A549 (cell line): Measurements from ENCODE around the gene NSD1.

Experiments
- CBX2 ChIP-seq: fragments of 200-600 bp; sonication (generic); IDR thresholded peaks from 2 replicates; pipeline ENCODE4 v1.6.1; 2016; ENCODE audit warnings: low read depth, mild to moderate bottlenecking, borderline replicate concordance
- HDAC2 ChIP-seq: fragments of 200-600 bp; sonication (generic); IDR thresholded peaks from 2 replicates; pipeline ENCODE4 v1.6.1; 2016
- JUNB ChIP-seq: fragments of >200 bp; sonication (Bioruptor Twin); formaldehyde crosslinking; IDR thresholded peaks from 2 replicates; pipeline ENCODE4 v1.6.1; 2016
- KDM1A ChIP-seq: fragments of 200-600 bp; sonication (generic); IDR thresholded peaks from 2 replicates; pipeline ENCODE4 v1.6.1; 2016; ENCODE audit warnings: low read depth, mild to moderate bottlenecking
- POLR2A ChIP-seq: IDR thresholded peaks from 2 replicates; pipeline ENCODE4 v1.6.1; 2012; ENCODE audit warnings: mild to moderate bottlenecking, low read length
- POLR2AphosphoS2 ChIP-seq: conservative IDR thresholded peaks from 2 replicates; pipeline ENCODE4 v1.6.1; 2012; ENCODE audit warnings: low read length, improper control_type of control experiment, inconsistent platforms
- RARB ChIP-seq: fragments of 250-450 bp; sonication (Bioruptor Pico); IDR thresholded peaks from 2 replicates; pipeline ENCODE4 v1.8.0; 2021; ENCODE audit warnings: mild to moderate bottlenecking, moderate library complexity
- TF ChIP-seq, protein P1 (sequence below): IDR thresholded peaks from 2 replicates; pipeline ENCODE4 v1.6.1; 2012
- TF ChIP-seq, protein P2 (sequence below): fragments of 200-600 bp; sonication (generic); IDR thresholded peaks from 2 replicates; pipeline ENCODE4 v1.6.1; 2016; ENCODE audit warnings: antibody characterized with exemption, mild to moderate bottlenecking, moderate library complexity
- TF ChIP-seq, protein P3 (sequence below): IDR thresholded peaks from 2 replicates; pipeline ENCODE4 v1.6.1; 2012
- TF ChIP-seq, protein P4 (sequence below): fragments of >200 bp; sonication (Bioruptor Twin); formaldehyde crosslinking; IDR thresholded peaks from 3 replicates; pipeline ENCODE4 v1.5.1; 2016

DNA sequence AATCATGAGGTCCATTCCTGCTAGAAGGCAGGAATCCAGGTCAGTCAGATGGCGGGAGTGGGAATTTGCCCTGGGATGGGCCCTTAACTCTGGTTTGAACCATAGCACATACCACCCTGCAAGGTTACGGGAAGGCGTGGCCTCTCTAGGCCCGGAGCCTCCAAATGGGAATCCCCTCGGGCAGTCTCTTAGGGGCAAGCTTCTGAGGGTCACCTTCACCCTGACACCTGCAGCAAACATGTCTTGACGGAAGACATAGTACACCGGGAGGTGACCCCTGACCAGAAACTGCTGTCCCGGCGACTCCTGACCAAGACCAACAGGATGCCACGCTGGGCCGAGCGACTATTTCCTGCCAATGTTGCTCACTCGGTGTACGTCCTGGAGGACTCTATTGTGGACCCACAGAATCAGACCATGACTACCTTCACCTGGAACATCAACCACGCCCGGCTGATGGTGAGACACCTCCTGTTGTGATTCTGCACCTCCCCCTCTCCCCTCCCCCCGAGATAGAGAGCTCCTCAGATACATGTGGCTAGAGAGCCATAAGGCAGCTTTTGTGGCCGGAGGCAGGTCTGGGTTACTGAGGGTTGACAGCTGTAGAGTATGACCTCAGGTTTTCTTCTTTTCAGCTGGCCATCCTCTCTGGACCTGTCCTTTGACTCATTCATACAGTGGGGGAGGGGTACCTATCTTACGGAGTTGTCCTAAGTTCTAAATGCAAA is 171.0 kb downstream of the NSD1 start:
- TF ChIP-seq JUNB (no peak), POLR2A (no peak), RARB (CRISPR knock-in tag) (no peak), KDM1A (no peak; the same call in 1 of the 2 replicates), POLR2AphosphoS2 (no peak), HDAC2 (no peak), CBX2 (no peak)
- TF ChIP-seq, protein P1, sequence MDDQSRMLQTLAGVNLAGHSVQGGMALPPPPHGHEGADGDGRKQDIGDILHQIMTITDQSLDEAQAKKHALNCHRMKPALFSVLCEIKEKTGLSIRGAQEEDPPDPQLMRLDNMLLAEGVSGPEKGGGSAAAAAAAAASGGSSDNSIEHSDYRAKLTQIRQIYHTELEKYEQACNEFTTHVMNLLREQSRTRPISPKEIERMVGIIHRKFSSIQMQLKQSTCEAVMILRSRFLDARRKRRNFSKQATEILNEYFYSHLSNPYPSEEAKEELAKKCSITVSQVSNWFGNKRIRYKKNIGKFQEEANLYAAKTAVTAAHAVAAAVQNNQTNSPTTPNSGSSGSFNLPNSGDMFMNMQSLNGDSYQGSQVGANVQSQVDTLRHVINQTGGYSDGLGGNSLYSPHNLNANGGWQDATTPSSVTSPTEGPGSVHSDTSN, result no peak
- TF ChIP-seq, protein P2, sequence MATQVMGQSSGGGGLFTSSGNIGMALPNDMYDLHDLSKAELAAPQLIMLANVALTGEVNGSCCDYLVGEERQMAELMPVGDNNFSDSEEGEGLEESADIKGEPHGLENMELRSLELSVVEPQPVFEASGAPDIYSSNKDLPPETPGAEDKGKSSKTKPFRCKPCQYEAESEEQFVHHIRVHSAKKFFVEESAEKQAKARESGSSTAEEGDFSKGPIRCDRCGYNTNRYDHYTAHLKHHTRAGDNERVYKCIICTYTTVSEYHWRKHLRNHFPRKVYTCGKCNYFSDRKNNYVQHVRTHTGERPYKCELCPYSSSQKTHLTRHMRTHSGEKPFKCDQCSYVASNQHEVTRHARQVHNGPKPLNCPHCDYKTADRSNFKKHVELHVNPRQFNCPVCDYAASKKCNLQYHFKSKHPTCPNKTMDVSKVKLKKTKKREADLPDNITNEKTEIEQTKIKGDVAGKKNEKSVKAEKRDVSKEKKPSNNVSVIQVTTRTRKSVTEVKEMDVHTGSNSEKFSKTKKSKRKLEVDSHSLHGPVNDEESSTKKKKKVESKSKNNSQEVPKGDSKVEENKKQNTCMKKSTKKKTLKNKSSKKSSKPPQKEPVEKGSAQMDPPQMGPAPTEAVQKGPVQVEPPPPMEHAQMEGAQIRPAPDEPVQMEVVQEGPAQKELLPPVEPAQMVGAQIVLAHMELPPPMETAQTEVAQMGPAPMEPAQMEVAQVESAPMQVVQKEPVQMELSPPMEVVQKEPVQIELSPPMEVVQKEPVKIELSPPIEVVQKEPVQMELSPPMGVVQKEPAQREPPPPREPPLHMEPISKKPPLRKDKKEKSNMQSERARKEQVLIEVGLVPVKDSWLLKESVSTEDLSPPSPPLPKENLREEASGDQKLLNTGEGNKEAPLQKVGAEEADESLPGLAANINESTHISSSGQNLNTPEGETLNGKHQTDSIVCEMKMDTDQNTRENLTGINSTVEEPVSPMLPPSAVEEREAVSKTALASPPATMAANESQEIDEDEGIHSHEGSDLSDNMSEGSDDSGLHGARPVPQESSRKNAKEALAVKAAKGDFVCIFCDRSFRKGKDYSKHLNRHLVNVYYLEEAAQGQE, result no peak
- TF ChIP-seq, protein P3, sequence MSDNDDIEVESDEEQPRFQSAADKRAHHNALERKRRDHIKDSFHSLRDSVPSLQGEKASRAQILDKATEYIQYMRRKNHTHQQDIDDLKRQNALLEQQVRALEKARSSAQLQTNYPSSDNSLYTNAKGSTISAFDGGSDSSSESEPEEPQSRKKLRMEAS, result no peak
- TF ChIP-seq, protein P4, sequence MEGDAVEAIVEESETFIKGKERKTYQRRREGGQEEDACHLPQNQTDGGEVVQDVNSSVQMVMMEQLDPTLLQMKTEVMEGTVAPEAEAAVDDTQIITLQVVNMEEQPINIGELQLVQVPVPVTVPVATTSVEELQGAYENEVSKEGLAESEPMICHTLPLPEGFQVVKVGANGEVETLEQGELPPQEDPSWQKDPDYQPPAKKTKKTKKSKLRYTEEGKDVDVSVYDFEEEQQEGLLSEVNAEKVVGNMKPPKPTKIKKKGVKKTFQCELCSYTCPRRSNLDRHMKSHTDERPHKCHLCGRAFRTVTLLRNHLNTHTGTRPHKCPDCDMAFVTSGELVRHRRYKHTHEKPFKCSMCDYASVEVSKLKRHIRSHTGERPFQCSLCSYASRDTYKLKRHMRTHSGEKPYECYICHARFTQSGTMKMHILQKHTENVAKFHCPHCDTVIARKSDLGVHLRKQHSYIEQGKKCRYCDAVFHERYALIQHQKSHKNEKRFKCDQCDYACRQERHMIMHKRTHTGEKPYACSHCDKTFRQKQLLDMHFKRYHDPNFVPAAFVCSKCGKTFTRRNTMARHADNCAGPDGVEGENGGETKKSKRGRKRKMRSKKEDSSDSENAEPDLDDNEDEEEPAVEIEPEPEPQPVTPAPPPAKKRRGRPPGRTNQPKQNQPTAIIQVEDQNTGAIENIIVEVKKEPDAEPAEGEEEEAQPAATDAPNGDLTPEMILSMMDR, result no peak
